Right renal pelvis (tissue), 4 donors: Measurements from ENCODE around the gene SPIRE2. TPM values are rescaled to one million over a fixed set of nuclear protein-coding genes. Genes with fewer than 3 reads are reported as not detected.

ENCODE experiments used
- DNase-seq, 4 donors: peaks; one replicate each; pipeline ENCODE4 v3.0.0-alpha.2; 2013; ENCODE audit warnings: low read depth in 4 of 4, low spot score in 3 of 4, missing footprints in 1 of 4
- polyA plus RNA-seq, 4 donors: library from polyadenylated mRNA; unstranded; fragments of 120-200 nt; gene quantifications; one replicate each; pipeline ENCODE4 v1.2.1, GENCODE V29; 2013; ENCODE audit not compliant: insufficient read length in 4 of 4

Gene SPIRE2
- polyA plus RNA-seq, 4 donors: 10.9 to 14.9 (median 11.0) TPM

DNA sequence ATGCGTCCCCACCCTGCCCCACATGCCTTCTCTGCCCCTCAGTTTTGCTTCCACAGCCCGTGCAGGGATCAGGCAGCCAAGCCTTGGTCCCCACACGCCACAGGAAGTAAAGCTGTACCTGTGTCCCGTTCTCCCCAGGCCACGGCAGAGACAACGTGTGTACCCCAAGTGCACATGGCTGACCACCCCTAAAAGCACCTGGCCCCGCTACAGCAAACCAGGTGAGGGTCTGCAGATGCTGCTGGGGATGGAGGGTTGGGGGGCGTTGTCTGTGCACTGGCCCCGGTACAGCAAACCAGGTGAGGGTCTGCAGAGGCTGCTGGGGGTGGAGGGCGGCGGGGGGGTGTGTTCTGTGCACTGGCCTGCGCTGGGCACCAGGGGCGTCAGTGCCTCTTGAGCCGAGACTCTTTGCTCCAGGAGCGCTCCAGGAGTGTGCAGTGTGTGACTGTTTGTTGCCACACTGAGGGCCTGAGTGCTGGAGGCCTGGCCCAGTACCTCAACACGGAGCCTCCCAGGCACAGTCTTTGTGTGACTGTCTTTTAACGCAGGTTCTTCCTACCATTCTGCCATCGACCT, 63.9 kb downstream of the SPIRE2 start:
- DNase-seq: no peak

DNA sequence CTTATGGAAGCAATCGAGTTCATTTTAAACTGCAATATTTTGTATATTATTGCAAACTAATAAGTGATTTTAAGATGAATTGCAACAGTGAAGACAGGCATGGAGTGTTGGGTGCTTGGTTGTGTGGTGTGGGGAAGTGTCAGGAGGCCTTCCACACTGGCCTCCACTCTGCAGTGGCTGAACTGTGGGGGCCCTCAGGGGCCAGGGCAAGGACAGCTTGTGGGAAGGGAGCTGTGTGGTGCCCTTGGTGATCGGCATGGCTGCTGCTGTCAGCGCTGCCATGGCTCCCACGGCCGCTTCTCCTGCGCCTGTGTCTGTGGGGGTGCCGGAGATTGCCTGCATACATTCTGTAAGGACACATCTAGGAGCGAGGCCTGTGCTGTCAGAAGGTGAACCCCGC, 64.4 kb downstream of the SPIRE2 start:
- no peak for DNase-seq

DNA sequence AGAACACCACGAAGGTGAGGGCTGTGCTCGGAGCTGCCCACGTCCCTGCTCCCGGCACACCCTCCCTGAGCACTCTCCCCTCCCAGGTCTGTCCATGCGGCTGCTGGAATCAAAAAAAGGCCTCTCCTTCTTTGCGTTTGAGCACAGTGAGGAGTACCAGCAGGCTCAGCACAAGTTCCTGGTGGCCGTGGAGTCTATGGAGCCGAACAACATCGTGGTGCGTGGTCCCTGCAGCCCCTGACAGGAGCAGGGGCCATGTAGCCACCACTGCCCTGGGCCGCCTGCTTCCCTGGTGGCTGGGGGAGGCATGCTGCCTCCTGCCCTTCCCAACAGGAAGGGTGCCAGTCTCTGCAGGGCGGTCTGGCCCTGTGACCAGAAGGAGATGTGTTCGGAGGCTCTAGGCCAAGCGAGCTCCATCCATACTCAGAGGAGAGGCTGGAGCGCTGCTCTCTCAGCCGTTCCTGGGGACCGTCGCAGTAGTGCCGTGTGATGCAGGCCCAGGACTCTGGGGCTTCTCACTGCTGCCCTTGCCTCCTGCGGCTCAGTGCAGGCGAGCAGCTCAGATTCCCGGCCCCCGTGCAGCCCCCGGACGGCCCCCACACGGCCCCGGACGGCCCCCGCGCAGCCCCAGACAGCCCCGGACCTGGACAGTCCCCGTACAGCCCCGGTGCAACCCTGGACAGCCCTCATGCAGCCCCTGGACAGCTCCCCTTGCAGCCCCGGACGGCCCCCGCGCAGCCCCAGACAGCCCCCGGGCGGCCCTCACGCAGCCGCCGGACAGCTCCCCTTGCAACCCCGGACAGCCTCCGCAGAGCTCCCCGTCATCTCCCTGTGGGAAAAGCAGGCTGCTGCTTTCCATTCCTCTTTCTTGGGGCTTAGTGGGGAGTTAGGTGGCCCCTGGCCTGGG, 65.6 kb downstream of the SPIRE2 start:
- no peak for DNase-seq

DNA sequence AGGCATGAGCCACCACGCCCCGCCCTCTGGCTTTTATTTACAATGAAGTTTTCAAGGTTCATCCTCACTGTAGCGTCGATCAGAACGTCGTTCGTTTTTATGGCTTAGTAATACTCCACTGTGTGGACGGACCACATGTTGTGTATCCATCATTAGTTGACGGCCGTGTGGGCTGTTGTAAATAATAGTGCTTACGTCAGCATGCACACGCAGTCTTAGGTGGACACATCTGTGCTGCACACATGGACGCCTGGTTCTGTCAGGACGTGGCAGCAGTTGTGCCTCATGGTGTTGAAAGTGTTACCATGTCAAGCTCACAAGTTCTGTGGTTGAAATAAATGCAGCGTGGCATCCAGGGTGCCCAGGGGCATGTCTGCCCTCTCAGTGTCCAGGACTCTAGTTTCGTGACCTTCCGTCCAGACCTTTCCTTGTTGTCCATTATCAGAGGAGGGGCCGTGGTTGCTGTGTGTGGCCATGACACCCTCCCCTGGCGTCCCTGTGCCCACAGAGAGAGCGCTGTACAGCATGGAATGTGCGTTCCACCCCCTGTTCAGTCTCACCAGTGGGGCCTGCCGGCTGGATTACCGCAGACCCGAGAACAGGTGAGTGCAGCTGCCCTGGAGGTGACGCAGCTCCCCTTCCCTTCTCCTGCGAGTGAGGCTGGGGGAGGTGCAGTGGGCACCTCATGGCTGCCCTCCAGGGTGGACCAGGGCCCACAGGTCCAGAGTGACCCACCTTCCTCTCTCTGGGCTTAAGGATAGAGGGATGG, 67.4 kb downstream of the SPIRE2 start:
- no peak for DNase-seq

DNA sequence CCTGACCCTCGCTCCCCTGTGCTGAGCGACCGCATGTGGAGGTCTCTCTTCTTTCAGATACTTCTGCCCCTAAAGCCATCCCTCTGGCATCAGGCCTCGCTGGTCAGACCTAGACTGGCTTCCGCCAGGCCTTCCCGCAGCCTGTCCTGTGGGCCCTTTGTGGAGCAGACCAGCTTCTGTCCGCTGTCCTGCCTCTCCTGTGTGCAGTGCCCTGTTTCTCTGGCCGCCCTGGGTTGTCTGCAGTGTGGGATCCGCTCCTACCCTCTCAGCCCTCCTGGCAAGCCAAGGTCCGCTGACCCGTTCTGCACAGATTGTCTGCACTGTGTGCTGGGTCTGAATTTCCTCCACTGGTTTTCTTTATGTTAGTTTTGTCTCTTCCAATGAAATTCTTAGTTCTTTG, 68.9 kb downstream of the SPIRE2 start:
- DNase-seq: no peak

DNA sequence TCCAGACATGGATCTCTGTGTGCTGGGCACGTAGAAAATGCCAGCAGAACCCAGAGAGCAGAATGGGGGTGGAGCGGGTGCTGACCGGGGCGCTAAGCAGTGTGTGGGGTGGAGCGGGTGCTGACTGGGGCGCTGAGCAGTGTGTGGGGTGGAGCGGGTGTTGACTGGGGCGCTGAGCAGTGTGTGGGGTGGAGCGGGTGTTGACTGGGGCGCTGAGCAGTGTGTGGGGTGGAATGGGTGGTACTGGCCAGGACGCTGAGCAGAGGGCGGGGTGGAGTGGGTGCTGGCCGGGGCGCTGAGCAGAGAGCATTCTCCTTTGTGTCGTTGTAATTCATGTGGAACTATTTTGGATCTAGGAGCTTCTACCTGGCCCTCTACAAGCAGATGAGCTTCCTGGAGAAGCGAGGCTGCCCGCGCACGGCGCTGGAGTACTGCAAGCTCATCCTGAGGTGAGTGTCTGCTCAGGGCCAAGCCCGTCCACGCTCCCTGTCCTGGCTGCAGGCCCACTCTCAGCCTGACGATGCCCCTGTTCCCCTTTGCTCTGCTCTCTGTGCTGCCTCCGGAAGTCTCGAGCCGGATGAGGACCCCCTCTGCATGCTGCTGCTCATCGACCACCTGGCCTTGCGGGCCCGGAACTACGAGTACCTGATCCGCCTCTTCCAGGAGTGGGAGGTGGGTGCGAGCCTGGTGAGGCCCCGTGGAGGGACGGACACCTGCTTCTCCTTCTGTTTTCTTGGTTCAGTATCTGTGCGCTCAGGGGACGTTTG, 70.1 kb downstream of the SPIRE2 start:
- no peak for DNase-seq

DNA sequence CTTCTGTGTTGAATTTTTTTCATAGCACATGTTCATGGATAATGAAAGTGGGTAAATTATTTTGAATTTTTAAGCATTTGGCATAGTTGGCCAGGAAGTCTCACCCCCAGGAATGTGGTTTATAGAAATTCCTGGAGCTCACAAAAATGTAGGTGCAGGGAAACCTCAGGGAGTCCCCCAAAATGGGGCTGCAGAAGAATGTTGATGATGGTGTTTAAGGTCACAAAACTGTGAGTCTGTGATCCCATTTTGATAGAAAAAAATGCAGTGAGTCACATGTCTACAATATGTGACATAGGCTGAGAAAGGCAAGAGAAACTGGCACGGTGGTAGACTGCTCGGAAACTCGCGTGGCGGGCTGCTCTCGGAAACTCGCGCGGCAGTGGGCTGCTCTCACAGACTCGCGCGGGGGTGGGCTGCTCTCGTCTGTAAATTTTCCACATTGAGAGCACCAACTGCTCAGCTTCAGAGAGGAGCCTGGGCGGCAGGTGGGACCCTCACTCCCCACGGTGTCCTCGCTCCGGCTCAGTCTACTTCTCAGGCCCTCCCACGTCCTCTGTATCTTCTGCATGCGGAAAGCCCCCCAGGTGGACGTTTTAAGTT, 71.7 kb downstream of the SPIRE2 start:
- no peak for DNase-seq

DNA sequence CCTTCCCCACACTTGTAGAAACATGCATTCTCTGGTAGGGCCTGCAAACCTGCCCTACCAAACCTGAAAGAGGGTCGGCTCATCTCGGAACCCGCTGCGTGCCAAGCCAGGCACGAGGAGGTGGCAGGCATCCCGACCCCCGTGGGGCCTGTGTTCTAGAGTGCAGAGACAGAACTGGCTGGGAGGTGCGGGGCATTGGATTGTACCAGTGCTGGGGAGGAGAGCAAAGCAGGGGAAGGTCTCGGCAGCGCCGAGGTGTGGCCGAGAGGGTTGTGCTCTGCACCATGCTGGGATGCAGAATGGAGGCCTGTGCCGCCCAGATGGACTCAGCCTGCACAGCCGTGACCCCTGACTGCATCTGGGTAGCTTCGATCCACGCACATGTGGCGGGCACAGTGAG, 72.6 kb downstream of the SPIRE2 start:
- DNase-seq: no peak

DNA sequence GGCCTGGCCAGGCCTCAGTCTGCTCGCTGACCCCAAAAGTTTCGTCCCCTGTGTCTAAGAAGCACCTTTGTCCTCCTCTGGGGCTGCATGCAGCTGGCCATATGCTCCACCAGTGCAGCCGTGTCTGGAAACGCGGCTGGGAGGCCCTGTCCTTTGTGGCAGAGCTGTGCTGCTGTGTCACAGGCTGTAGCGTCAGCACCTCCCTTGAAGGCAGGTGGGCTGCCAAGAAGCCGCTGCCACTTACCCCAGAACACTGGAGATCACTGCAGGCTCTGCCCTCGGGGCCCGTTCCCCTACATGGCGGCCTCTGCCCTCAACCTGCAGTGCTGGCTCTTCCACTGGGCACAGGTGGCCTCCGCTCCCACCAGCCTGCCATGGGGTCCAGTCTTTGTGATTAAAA, 74.7 kb downstream of the SPIRE2 start:
- no peak for DNase-seq

DNA sequence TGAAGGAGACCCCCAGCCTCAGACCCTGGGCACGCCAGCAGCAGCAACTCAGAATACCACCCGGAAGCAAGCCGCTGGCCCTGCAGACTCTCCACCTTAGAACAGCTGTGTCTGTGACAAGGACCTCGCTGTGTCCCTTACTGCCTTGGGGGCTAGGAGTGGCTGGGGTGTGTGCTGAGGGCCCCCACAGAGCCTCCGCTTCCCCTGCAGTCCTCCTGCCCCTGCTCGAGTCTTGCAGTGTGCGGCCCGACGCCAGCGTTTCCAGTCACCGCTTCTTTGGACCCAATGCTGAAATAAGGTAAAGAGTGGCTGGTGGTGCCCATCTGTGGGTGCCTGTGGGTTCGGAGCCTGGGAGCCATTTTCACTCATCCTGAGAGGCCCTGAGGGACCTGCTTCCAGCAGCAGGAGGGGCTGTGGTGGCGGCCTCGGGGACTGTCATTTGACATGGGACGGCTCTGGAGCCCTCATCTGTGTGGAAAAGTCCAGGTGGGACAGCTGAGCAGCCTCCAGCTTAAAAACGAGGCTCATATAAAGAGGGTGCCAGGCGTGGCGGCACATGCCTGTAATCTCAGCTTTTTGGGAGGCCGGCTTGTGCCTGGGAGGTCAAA, 75.7 kb downstream of the SPIRE2 start:
- DNase-seq: no peak

DNA sequence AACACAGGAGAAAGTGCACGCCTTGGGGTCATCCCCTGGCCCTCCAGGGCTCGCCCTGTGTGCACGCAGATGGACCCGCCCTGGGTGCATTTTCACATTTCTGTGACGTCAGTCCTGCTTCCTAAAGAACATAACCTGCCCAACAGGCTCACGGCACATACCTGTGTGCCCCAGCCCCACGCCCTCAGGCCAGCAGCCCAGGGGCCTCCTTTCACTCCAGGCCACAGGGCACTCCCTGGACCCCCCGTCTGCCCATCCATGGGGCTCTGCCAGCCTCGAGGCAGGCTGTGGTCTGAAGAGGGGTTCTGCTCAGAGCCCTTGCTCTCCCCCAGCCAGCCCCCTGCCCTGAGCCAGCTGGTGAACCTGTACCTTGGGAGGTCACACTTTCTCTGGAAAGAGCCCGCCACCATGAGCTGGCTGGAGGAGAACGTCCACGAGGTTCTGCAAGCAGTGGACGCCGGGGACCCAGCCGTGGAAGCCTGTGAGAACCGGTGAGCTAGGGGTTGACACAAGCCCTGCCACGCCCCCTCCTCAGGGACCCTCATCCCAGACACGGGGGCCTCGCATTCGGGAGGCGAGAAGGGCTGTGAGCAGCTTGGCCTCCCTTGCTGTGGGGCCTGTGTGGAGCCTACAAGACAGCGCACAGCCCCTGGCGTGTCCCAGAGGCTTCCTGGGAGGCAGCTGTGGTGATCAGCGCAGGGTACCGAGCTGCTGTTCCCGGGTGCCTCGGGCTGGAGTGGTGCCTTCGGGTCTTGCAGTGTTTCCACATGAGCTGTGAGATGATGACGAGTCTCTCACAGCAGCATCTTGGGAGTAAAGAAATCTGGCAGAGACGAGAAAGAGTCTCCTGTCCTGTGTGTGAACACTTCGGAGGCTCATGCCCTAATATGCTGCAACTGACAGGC, 76.6 kb downstream of the SPIRE2 start:
- DNase-seq: no peak

DNA sequence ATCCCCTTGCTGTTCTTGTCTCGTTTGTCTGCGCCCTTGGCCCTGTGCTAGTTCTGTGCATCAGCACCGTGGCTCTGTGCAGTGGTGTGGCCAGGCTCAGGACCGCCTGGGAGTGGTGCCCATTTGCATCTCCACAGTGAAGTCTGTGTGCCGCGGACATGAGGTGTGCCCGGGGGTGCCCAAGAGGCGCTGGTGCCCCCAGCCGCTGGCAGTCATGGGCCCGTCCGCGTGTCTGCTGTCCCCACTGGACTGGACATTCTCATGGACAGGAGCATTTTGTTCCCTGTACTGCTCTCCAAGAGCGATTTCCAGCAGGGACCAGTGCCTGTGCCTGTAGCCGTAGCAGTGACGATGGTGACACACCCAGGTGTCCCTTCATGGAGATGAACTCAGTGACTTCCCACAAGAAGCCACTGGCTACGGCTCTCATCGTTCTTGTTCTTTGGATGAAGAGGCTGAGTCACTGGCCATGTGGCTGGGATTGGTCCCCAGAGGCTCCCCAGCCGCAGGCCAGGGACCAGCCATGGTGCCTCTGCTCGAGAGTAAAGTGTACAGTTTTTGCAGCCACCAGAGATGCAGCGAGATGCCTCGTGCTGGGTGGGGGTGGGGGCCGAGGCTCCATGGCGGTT, 77.3 kb downstream of the SPIRE2 start:
- no peak for DNase-seq

DNA sequence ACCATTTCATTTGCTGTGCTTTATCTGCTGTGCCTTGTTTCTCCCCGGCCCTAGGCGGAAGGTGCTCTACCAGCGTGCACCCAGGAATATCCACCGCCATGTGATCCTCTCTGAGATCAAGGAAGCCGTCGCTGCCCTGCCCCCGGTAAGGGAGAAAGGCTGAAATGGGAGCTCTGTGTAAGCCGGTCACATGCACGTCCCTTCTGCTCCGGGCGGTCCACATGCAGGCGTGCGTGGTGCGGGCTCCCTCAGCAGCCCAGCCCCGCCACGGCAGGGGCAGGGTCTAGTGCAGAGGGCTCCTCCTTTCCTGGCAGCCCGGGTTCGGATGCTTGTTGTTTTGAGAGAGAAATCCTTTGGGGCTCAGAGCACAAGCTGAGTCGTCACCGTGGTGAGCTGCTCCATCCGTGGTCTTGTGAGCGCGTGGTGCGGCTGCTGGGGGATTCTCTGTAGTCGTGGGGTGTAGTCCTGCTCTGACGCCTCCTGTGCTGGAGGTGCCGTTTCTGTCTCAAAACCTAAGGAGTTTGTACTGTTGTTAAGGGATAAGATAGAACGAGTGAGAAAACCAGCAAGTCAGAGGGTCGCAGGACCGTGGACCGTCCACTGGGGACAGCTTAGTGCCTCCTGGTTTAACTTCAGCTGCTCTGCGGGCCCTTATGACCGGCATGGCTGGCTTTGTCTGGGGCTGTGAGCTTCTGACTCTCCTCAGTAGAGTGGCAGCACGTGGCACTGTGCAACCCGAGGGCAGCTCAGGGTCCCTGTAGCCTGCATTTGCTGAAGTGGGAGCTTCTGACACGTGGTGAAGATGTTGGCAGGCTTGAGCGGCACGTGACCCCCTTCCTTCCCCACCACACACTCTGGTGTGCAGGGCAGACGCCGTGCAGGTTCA, 78.1 kb downstream of the SPIRE2 start:
- no peak for DNase-seq

DNA sequence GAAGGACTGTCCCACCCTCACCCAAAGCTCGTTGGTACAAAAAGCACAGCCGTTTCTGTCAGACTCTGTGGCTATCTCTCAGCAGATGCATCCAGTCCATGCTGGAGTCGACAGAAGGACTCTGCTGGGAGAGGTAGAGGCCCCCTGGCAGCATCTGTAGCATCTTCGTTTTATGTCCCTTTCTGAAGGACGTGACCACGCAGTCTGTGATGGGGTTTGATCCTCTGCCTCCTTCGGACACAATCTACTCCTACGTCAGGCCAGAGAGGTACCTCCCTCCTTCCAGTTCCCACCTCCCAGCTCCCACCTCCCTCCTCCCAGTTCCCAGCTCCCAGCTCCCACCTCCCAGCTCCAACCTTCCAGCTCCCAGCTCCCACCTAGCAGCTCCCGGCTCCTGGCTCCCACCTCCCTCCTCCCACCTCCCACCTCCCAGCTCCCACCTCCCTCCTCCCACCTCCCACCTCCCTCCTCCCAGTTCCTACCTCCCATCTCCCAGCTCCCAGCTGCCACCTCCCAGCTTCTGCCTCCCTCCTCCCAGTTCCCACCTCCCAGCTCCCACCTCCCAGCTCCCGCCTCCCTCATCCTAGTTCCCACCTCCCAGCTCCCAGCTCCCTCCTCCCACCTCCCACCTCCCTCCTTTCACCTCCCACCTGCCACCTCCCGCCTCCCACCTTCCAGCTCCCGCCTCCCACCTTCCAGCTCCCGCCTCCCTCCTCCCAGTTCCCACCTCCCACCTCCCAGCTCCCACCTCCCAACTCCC, 79.0 kb downstream of the SPIRE2 start:
- DNase-seq: no peak

DNA sequence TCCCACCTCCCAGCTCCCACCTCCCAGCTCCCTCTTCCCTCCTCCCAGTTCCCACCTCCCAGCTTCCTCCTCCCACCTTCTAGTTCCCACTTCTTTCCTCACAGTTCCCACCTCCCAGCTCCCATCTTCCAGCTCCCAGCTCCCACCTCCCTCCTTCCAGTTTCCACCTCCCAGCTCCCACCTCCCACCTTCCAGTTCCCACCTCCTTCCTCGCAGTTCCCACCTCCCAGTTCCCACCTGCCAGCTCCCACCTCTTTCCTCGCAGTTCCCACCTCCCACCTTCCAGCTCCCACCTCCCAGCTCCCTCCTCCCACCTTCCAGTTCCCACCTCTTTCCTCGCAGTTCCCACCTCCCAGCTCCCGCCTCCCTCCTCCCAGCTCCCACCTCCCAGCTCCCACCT, 80.0 kb downstream of the SPIRE2 start:
- DNase-seq: no peak

DNA sequence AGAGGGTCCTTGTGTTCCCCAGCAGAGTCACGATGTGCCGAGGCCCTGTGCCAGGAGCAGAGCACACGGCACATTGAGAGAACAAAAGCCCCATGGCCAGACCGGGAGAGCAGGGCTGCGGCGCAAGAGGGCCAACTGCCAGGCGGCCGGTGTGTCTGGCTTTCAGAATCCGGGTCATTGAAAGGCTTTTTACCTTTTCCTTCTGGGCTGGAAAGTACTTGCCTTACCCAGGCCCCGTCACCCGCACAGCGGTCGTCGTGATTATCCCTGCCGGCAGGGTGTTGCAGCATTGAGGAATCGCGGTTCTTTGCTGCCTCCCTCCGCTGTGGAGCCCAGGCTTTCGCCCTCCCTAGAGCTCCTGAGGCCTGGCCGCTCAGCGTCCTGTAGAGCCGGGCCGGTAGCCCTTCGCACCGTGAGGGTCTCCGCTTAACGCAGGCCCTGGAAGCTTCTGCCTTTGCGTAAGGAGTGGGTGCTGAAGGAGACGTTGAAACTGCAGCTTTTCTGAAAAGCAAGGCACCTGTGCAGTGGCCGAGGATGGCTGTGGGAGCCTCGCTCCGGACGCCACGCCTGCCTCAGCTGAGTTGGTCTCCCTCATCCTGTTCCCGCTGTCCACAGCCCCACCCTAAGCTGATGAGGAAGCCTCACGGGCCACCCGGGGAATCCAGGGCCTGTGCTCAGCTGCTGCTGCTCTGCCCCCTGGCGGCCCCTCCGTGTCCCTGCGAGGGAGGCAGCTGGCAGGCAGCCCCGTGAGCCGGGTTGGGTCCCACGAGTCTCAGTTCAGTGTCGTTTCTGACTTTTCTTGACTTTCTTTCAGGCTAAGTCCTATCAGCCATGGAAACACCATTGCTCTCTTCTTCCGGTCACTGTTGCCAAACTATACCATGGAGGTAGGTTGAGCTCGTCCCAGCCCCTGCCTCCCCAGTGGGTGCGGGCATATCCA, 81.8 kb downstream of the SPIRE2 start:
- no peak for DNase-seq
